ENCODE results near the gene NRAS.

Gene NRAS

DNA sequence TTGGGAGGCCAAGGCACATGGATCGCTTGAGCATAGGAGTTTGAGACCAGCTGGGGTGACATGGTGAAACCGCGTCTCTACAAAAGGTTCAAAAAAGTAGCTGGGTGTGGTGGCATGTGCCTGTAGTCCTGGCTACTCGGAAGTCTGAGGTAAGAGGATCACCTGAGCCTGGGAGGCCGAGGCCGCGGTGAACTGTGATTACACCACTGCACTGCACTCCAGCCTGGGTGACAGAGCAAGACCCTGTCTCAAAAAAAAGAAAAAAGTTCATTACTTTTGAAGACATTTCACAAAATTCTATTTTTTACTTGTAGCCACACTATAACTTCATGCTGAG is 44.7 kb downstream of the NRAS start:
- DNase-seq = no peak

DNA sequence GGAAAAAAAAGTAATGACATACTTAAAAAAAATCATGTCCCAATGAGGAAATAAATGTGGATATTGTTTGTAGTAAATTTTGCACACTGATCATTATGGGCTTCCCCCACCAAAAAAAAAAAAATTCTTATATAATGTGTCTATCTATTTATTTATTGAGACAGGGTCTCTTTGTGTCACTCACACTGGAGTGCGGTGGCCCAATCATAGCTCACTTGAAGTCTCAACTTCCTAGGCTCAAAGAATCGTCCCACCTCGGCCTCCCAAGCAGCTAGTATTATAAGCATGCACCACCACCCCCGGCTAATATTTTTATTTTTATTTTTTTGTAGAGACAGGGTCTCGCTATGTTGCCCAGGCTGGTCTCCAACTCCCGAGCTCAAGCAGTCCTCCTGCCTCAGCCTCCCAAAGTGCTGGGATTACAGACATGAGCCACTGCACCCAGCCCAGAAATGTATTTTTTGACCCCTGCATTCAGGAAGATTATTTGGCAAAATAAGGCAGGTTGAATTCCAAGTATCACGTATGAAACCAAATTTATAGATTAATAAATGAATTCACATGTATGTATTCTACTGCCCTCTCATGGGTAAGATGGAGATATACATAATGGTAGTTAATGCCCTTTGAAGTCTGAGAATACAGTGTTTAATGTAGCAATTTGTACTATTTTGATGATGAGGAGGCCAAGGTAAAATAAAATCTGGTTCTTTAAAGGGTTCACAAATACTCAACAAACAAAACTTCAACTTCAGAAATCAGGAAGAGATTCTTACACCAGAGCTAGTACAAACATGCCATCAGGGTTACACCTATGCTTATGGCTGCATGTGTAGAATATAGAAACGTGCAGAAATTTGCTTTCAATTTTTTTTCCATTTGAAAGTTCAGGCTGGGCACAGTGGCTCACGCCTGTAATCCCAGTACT is 45.3 kb downstream of the NRAS start:
- no peak for DNase-seq

DNA sequence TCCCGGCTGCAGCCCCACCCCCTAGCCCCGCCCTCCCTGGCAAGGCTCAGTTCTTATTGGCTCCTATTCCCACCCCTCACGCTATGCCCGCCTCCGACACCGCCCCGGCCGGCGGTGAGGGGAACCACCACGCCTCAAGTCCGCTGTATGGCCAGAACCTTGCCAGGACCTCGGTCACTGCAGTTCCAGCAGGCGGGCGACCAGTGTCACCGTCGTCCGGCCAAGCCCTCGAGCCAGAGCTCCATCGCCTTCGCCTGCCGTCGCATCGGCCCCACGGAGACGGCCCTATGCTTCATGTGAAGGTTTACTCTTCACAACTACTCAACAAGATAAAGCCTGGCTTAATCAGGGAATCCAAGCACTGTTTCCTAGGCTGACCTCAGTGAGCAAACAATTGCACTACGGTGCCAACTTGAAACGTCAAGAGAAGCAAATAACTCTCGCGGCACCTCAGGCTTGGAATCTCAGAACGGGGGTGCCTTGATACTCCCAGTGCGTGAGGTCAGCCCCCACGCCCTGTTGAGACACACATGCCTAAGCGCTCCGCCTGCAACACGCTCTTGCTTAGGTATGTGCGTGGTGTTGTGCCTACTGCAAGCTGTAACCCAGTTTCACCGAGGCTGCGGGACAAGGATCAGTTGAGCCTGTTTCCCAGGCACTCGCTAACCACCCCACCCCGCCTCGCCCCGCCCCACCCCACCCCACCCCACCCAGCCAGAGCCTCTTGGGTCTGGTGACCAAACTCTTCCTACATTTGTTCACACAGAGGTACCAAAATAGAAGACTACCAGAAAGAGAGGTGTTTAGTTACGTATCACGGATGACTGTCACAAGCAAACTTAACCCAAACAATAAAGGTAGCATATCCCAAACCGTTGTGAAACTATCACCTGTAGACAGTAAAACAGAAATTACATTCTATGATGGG is 46.2 kb downstream of the NRAS start:
- DNase-seq = peak; percentile 12

DNA sequence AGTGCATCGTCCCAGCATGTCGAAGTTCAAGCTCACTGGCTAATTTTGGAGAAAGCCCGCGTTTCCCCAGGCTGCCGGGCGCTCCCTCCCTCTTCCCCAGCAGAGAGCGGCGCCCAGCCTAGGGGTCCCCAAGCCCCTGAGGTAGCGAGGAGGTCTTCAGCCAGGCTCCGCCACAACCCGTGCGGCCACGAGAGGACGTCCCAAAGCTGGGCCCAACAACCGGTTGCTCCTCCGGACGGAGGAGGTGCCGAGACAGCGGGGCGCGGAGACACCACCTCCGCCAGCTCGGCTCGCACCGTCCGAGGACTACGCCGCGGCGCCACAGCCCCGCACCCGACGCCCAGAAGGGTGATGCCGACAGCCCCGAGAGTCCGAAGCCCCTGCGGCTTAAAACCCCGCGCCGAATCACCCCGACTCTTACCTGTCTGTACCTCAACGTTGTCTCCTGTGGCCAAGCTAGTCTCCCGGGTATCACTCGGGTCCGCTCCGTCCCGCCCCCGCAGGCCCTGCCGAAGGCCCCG is 46.9 kb downstream of the NRAS start, which contains the start of gene DENND2C:
Gene DENND2C (minus strand): TSS at position 488 of the 521 bp plus-strand sequence. CDS start 44,065 bp downstream, outside the sequence.
- DNase-seq = no peak

DNA sequence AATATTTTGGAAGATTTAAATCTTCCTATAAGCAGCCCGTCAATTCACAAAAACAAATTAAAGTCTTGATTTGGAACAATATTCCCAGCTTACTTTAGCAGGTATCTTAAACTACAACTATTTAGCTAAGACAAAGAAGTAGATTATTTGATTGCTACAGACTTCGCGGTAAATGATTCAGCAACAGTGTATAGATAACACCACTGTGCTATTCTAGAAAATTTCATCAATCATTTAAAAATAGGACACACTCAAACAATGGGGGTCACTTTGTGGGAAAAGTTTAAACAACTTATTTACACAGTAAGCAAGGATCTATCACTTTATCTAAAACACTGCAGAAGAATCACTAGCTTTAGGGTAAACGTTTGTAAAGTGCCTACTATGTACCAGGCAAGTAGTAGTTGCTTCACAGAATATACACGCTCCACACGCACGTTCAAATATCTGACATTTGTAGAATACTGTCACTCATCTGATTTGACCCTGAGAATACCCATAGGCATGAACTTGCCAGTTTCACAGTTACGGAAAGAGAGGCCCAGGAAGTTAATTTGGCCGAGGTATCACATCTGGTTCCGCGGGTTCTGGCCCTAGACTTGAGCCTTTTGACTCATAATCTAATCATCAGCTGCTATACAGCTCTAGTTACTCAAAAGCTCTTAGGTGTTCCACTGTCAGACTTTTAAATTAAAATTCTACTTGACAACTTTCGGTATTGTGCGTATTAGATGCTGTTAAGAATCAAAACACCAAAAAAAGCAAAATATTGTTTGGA is 47.6 kb downstream of the NRAS start:
- DNase-seq = no peak

DNA sequence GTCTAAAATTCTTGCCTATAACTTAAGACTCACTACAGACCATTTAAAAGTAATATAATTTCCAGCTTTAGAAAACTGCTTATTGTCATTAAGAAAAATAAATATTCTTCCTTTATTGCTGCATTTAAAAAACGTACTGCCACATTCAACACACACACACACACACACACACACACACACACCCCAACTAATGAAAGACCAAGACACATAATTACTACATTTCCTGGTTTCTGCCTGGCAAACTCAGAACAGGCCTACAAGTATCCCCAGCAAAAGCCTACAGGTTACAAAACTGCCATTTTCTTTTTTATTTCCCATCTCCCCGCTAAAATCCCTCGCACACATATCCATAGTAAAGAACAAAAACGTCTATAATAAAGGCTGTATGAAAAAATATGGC is 48.2 kb downstream of the NRAS start:
- no peak for DNase-seq

DNA sequence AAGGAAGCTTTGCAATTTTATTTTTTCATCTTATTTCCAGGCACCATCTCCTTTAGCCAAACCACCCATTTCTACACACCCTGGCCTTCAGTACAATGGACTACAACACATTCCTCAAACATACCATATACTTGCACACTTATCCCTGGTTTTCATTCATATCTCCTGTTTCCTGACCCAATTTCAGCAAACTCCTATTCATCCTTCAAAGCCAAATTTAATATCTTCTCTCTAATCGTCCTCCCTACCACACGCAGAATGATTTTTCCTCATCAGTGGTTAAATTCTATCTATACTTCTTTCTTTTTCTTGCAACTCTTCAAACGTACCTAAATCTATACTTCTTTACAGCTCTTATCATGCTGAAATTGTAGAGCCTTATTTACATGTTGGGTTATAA is 49.6 kb downstream of the NRAS start:
- no peak for DNase-seq

DNA sequence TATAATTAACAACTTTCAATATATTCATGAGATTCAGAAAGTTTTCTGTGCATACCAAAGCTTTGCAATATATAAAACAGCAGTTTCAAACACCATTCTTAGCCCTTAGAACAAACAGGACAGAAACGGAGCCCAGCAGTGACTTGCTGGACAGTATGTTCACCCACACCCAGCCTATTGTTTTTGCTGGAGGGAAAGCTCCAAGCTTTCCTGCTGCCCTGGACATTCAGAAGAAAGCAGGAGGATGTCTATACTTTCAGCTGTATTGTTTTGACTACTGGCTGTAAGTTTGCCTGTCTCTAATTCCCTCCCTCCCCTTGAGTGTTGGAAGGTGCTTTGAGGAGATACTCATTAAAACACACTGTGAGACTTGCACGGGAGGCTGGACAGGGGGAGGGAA is 56.3 kb downstream of the NRAS start:
- no peak for DNase-seq

Measured in NCI-H524 treated with DMSO at 0.1 percent for 48 hours (cell line).